Bladder microvascular endothelial cell (primary cell): ENCODE results near the gene ZNF714. TPM values are rescaled to one million over a fixed set of nuclear protein-coding genes. Genes with fewer than 3 reads are reported as not detected.

ENCODE experiments used
- total RNA-seq: library from RNA; depleted of rRNA; stranded (reverse); fragments of >200 nt; gene quantifications from 2 replicates; pipeline ENCODE4 v1.2.3, GENCODE V29; 2014

The ZNF714 gene
- 4.4 and 9.6 TPM in 2 replicates for total RNA-seq

GRCh38 chr19:21082011-21082975, at the start of gene ZNF714:
Gene ZNF714 (plus strand): TSS chr19:21082203. CDS start chr19:21098269, 16,066 bp downstream.

GRCh38 chr19:21141787-21142464, 59.9 kb downstream of the ZNF714 start, which contains the start of gene ZNF431:
Gene ZNF431 (plus strand): TSS chr19:21142040. CDS start chr19:21142184, 144 bp downstream.

Other genes starting within 250 kb of the ZNF714 start
- gene ZNF85, start 159.0 kb upstream of the ZNF714 start, total RNA-seq: 5.8 and 12.5 TPM in 2 replicates
- gene ZNF430, start 61.5 kb upstream of the ZNF714 start, total RNA-seq: 2.8 and 9.9 TPM in 2 replicates
- 5.0 and 14.3 TPM in 2 replicates for gene ZNF431, start 59.8 kb downstream of the ZNF714 start, total RNA-seq
- gene ZNF708, start 247.2 kb downstream of the ZNF714 start, total RNA-seq: 3.9 and 13.2 TPM in 2 replicates